Ectodermal cell (in vitro differentiated cells): ENCODE measurements around the gene MAP2.

ENCODE experiments used
- H3K27ac ChIP-seq: 2 replicates; pipeline ENCODE4 v1.7.0; 2013; ENCODE audit warnings: mild to moderate bottlenecking, low read depth, low read length; ENCODE audit not compliant: insufficient read depth, poor library complexity, severe bottlenecking
- H3K27me3 ChIP-seq: 2 replicates; pipeline ENCODE4 v1.7.0; 2013; ENCODE audit warnings: mild to moderate bottlenecking, low read length; ENCODE audit not compliant: insufficient read depth, control insufficient read depth, poor library complexity, severe bottlenecking
- H3K36me3 ChIP-seq: one replicate; pipeline ENCODE4 v1.7.0; 2013; ENCODE audit warnings: low read length; ENCODE audit not compliant: control insufficient read depth, insufficient read depth
- H3K4me1 ChIP-seq: one replicate; pipeline ENCODE4 v1.7.0; 2013; ENCODE audit warnings: low read length; ENCODE audit not compliant: control insufficient read depth, insufficient read depth
- H3K4me3 ChIP-seq: 2 replicates; pipeline ENCODE4 v1.7.0; 2013; ENCODE audit warnings: low read depth, low read length, control low read depth; ENCODE audit not compliant: insufficient read depth
- H3K9me3 ChIP-seq: 2 replicates; pipeline ENCODE4 v1.7.0; 2013; ENCODE audit warnings: mild to moderate bottlenecking, low read length, moderate library complexity; ENCODE audit not compliant: control insufficient read depth
- WGBS, 2 experiments: methylation state at CpG; one replicate each; pipeline ENCODE4 v1.1.7; 2013; ENCODE audit warnings: missing lambda C conversion rate in 2 of 2; 5-methylcytosine and 5-hydroxymethylcytosine counted together

MAP2 gene

GRCh38 chr2:209602259-209602658 is 178.4 kb downstream of the MAP2 start:
- Histone ChIP-seq H3K27ac (no peak overlapping the region), H3K9me3 (no peaks in the 10 kb centered on the region), H3K27me3 (no peaks in the 10 kb centered on the region), H3K36me3 (peaks cover 4% of the 10 kb centered on the region), H3K4me3 (no peak overlapping the region), H3K4me1 (peaks cover 9% of the 10 kb centered on the region)
- 100% methylated on average over 1 of the region's 1 CpG for WGBS, 2 experiments

DNA sequence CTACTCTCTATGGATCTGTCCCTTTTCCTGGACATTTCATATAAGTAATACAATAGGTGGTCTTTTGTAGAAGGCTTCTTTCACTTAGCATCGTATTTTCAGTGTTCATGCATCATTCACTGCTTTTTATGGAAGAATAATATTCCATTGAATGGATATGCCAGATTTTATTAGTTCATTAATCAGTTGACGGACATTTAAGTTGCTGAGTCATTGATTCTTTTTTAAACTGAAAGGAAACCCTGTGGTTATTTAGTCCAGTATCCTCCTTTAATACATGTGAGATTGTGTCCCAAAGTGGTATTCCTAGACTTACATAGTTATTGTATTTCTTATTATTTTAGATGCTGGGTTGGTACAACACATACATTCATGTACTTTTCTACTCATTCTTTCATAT is 185.7 kb downstream of the MAP2 start:
- Histone ChIP-seq H3K4me3 (no peak overlapping the region), H3K27me3 (no peaks in the 10 kb centered on the region), H3K36me3 (no peaks in the 10 kb centered on the region), H3K4me1 (peaks cover 32% of the 10 kb centered on the region), H3K27ac (no peak overlapping the region), H3K9me3 (no peaks in the 10 kb centered on the region)
- WGBS, 2 experiments = 100% methylated on average over 1 to 2 of the region's 2 CpGs

DNA sequence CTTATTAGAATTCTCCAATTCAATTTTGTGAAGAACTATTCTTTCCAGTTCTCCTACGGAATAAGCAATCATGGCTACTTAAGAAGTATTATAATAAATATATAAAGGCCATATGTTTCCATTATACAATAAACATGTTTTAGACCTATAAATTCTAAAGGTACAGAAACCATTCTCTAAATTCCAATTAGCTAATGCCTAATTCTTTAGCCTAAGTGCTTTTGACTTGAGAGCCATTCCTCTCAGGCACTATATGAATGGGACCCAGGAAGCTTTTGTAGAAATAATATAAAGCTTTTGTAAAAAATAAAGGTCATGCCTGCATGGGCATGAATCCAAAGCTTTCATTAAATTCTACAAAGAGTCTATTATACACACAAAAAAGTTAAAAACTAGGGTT is 186.8 kb downstream of the MAP2 start:
- no CpG with 5 or more reads among the region's 1 CpG for WGBS, 2 experiments
- peaks cover 39% of the 10 kb centered on the region for H3K4me1 ChIP-seq

GRCh38 chr2:209613649-209614305 is 189.9 kb downstream of the MAP2 start:
- H3K27ac ChIP-seq = peak overlapping the region; percentile 94

More for the DNA sequence above, 186.8 kb downstream of the MAP2 start:
- Histone ChIP-seq H3K27ac (no peak overlapping the region), H3K9me3 (no peaks in the 10 kb centered on the region), H3K27me3 (no peaks in the 10 kb centered on the region), H3K36me3 (no peaks in the 10 kb centered on the region), H3K4me3 (no peak overlapping the region)

GRCh38 chr2:209614690-209615369 is 191.0 kb downstream of the MAP2 start:
- 0% methylated on average over 6 of the region's 6 CpGs for WGBS, 2 experiments
- Histone ChIP-seq H3K36me3 (peaks cover 4% of the 10 kb centered on the region), H3K27me3 (no peaks in the 10 kb centered on the region), H3K9me3 (no peaks in the 10 kb centered on the region), H3K4me1 (peaks cover 44% of the 10 kb centered on the region), H3K4me3 (no peak overlapping the region), H3K27ac (peak overlapping the region; percentile 94)

More at GRCh38 chr2:209613649-209614305, 189.9 kb downstream of the MAP2 start:
- Histone ChIP-seq H3K36me3 (peaks cover 4% of the 10 kb centered on the region), H3K27me3 (no peaks in the 10 kb centered on the region), H3K9me3 (no peaks in the 10 kb centered on the region), H3K4me3 (no peak overlapping the region), H3K4me1 (peaks cover 44% of the 10 kb centered on the region)
- WGBS, 2 experiments = 1% methylated on average over 5 of the region's 5 CpGs

DNA sequence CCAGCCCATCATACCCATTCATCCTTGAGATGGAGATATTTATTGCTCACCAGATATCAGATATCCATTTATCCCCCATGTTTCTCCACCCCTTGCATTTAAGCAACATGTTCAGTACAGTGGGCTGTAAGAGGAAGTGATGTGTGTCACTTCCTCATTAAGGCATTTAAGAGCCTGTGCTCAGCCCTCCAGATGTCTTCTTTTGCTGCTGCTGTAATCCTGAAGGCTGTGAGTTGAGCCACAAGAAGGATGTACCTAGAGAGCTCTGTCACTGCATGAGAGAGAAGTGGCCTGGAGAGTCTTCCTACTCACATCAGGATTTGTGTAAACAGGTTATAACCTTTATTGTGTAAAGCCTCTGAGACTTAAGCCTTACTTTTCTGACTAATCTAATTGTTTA is 195.9 kb downstream of the MAP2 start:
- Histone ChIP-seq H3K27me3 (no peaks in the 10 kb centered on the region), H3K4me3 (no peak overlapping the region), H3K27ac (no peak overlapping the region), H3K36me3 (peaks cover 4% of the 10 kb centered on the region), H3K9me3 (no peaks in the 10 kb centered on the region), H3K4me1 (peaks cover 13% of the 10 kb centered on the region)

DNA sequence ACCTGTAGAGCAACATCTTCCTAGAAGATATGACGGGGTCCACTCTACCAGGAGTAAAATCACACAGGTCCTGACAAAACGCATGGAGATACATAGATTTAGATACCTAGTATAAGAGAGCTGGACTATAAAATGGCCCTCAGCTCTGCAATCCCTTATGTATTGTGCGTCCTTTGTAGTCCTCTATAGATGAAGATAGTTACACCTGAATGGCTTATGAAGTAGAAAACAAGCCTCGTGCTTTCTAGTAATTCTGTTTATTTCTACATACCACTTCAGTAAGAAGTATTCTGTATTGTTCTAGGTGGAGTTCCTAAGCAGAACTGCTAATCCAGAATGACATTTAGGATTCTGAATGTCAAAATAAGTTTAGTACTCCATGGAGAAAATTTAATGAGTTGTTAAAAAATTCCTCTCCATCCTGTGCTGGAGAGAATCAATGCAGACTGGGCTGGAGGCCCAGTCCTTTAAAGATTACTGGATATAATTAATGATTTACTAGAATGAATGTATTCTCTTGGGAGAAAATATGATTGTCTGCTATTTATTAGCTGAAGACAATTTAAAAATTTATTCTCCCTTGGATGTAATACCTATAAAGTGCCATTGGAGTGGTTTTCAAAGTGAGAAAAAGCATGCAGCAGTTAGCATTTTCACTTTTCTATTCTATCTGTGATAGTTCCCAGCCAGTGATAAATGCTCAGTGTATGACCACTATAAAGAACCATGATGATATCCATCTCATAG is 200.5 kb downstream of the MAP2 start:
- WGBS, 2 experiments = 100% methylated on average over 3 of the region's 4 CpGs
- Histone ChIP-seq H3K36me3 (peaks cover 6% of the 10 kb centered on the region), H3K4me1 (peaks cover 4% of the 10 kb centered on the region)

GRCh38 chr2:209629597-209629996 is 205.8 kb downstream of the MAP2 start:
- Histone ChIP-seq H3K27me3 (no peaks in the 10 kb centered on the region), H3K9me3 (no peaks in the 10 kb centered on the region), H3K27ac (no peak overlapping the region), H3K36me3 (peaks cover 9% of the 10 kb centered on the region), H3K4me1 (peaks cover 6% of the 10 kb centered on the region), H3K4me3 (no peak overlapping the region)

More for the DNA sequence above, 200.5 kb downstream of the MAP2 start:
- no peak overlapping the region for H3K27ac ChIP-seq
- H3K9me3 ChIP-seq = no peaks in the 10 kb centered on the region
- no peak overlapping the region for H3K4me3 ChIP-seq
- no peaks in the 10 kb centered on the region for H3K27me3 ChIP-seq

DNA sequence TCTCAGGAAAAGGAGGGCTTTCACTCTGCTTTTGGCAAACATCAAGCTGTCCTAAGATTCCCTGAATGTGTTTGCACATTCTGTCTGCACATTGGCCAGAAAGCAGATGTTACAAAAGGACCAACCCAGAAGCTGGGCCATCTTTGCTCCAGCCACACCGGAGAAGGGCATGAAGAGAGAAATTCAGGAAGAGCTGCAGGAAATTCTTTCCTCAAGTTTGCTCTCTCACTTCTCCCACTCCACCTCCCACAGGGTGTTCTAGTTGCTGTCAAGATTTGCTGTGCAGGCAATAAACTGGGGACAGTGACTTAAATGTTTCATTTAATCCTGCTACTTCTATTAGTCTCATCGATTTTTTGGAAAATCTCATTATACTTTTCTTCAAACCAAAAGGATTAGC is 210.1 kb downstream of the MAP2 start:
- Histone ChIP-seq H3K9me3 (no peaks in the 10 kb centered on the region), H3K27ac (no peak overlapping the region), H3K36me3 (peaks cover 3% of the 10 kb centered on the region), H3K4me3 (no peak overlapping the region), H3K27me3 (no peaks in the 10 kb centered on the region), H3K4me1 (peaks cover 17% of the 10 kb centered on the region)
- 95 to 100% methylated on average over 1 to 2 of the region's 2 CpGs for WGBS, 2 experiments

DNA sequence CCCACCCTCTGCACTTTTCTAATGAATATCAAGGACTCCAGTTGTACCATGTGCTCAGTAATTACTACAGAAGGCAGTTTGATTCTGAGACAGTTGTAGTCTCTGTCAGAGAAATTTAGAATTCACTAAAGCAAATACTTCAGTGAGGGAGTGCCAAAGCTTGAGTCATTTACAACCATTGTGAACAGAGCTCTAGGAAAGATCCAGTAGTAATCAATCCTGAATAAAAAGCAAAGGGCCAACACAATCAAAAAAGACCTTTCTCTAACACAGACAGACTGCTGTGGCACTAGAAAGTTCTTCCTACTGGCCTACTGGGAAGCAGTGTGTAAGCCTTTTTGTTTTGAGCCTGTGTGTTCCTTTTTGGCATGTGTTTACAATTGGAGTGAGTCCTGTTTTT is 212.2 kb downstream of the MAP2 start:
- Histone ChIP-seq H3K27me3 (no peaks in the 10 kb centered on the region), H3K4me1 (peaks cover 17% of the 10 kb centered on the region), H3K36me3 (peaks cover 3% of the 10 kb centered on the region), H3K4me3 (no peak overlapping the region), H3K9me3 (no peaks in the 10 kb centered on the region), H3K27ac (peak overlapping the region; percentile 51)
